HL-60 (cell line): ENCODE data around the gene DHRS3.

Experiments
- DNase-seq, 2 experiments: peaks; one replicate each; pipeline ENCODE4 v3.0.0-alpha.2; 2010 to 2020; ENCODE audit warnings: low read depth in 1 of 2, low spot score in 1 of 2
- H3K27ac ChIP-seq: fragments of 250-450 bp; sonication (Bioruptor Pico); replicated peaks from 2 replicates; pipeline ENCODE4 v1.5.1; 2020; ENCODE audit warnings: mild to moderate bottlenecking, moderate library complexity
- H3K27me3 ChIP-seq: fragments of 250-450 bp; sonication (Bioruptor Pico); 2 replicates; pipeline ENCODE4 v1.5.1; 2021; ENCODE audit warnings: mild to moderate bottlenecking, moderate library complexity; ENCODE audit not compliant: insufficient read depth, poor library complexity, severe bottlenecking
- H3K4me3 ChIP-seq: replicated peaks from 2 replicates; pipeline ENCODE4 v1.5.1; 2011; ENCODE audit warnings: mild to moderate bottlenecking, control low read depth, low read length; ENCODE audit not compliant: insufficient read depth
- CTCF ChIP-seq: IDR thresholded peaks from one replicate; pipeline ENCODE4 v1.5.1; 2011; ENCODE audit warnings: low read length, control low read depth, inconsistent platforms; ENCODE audit not compliant: insufficient read depth
- GABPA ChIP-seq: IDR thresholded peaks from 2 replicates; pipeline ENCODE4 v1.6.1; 2012; ENCODE audit warnings: low read depth
- POLR2AphosphoS5 ChIP-seq: IDR thresholded peaks from 2 replicates; pipeline ENCODE4 v1.6.1; 2012; ENCODE audit warnings: low read depth
- REST ChIP-seq: IDR thresholded peaks from 2 replicates; pipeline ENCODE4 v1.6.1; 2012; ENCODE audit warnings: low read depth; ENCODE audit not compliant: insufficient replicate concordance
- SPI1 ChIP-seq: IDR thresholded peaks from 2 replicates; pipeline ENCODE4 v1.6.1; 2012; ENCODE audit warnings: low read depth, mild to moderate bottlenecking, borderline replicate concordance

Gene DHRS3

GRCh38 chr1:12552111-12552888 lies 65.7 kb downstream of the DHRS3 start:
- H3K4me3 ChIP-seq: no peak overlapping the region
- no peak for DNase-seq
- no peak for TF ChIP-seq SPI1
- TF ChIP-seq GABPA: no peak
- TF ChIP-seq POLR2AphosphoS5: no peak
- no peak for TF ChIP-seq CTCF
- TF ChIP-seq REST: no peak
- no peaks in the 10 kb centered on the region for H3K27me3 ChIP-seq
- H3K27ac ChIP-seq: no peak overlapping the region

GRCh38 chr1:12551584-12551983 lies 66.4 kb downstream of the DHRS3 start:
- H3K27me3 ChIP-seq: no peaks in the 10 kb centered on the region
- DNase-seq: no peak
- H3K4me3 ChIP-seq: no peak overlapping the region
- H3K27ac ChIP-seq: no peak overlapping the region
- TF ChIP-seq SPI1 (no peak), REST (no peak), GABPA (no peak), POLR2AphosphoS5 (no peak), CTCF (no peak)

GRCh38 chr1:12549460-12550349 lies 68.3 kb downstream of the DHRS3 start:
- H3K27ac ChIP-seq: no peak overlapping the region
- no peak overlapping the region for H3K4me3 ChIP-seq
- no peaks in the 10 kb centered on the region for H3K27me3 ChIP-seq
- no peak for DNase-seq
- no peak for TF ChIP-seq REST
- TF ChIP-seq SPI1: no peak
- TF ChIP-seq CTCF: no peak
- no peak for TF ChIP-seq GABPA
- TF ChIP-seq POLR2AphosphoS5: no peak
